ENCODE data around the gene SPARCL1. TPM values are rescaled to one million over a fixed set of nuclear protein-coding genes. Genes with fewer than 3 reads are reported as not detected.
"Not testable (repeated sequence)": the region's sequence is repeated elsewhere in the genome, so short reads cannot be mapped to it uniquely, and the experiment has no call there.

Gene SPARCL1
- total RNA-seq, 1 donor from 2014 or later = 441 TPM

DNA sequence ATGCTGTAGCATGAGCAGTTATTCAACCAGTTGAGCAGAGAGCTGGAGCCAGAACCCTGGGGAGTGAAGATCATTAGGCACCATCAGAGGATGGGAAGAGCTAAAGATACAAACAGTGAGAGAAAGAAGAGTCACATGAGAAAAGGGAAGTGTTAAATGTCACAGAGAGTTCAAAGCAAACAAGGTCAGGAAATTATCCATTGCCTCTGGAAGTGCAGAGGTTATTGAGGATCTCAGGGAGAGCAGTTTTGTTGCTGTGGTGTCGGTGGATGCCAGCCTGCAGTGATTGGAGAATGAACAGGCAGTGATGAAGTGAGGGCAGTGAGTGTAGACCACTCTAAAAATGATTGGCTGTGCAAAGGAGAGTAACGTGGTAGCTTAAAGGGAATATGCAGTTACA is 17.7 kb downstream of the SPARCL1 start:
- ATAC-seq (no peak), DNase-seq (ENCODE audit: low spot score) (no peak)
- intact Hi-C loops (cut with DNase I) = no loop called here

DNA sequence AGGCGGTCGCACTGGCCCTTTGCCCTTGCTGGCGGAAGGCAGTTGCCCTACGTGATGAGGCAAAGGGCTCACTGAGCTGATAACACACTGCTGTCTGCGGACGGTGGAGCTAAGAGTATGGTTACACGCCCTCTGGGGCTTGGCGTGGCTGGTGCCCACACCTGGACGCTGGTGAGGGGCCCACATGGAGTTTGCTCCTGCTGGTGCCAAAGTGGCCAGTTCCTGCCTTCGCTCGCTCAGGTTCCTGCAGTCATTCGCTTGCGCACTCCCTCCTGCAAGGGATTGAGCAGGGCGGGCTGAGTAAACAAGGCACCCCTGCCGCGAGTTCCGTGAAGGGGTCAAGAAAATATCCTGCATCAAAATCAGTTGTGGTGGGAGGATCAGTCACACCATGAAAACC is 18.4 kb downstream of the SPARCL1 start:
- ATAC-seq (no peak), DNase-seq (ENCODE audit: low spot score) (no peak)
- intact Hi-C loops (cut with DNase I) = no loop called here

DNA sequence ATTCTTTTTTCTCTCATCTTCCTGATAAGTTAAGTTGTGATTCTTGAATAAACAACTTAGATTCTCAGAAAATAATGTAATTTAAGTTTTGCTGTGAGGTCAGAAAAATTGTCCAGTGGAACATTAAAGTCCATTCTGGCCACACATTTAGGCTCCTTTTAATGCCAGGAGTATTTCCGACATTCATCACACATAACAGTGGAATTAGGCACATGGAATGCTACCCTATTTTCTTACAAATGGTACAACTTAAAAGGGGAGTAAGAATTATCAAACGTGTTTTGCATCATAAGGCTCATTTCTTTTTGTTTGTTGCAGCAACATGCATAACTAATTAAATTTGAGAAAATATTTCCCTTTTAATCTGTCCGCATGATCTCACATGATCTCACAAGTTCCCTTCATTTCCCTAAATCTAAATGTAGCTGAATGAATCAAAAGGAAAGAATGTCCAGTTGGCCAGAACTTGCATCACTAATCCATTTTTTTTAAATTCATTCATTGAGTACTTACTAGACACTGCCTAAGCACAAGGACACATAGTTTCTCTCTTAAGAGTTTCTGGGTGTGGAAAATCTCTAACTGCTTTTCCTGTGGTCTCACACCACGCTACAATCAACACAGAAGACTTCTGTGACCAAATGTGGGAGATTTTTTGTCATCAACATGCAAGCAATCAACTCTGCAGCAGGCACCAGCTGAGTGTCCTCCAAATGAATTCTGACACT is 22.0 kb downstream of the SPARCL1 start:
- DNase-seq (ENCODE audit: low spot score) = no peak
- peak; percentile 56 for ATAC-seq
- intact Hi-C loops (cut with DNase I) = no loop called here

DNA sequence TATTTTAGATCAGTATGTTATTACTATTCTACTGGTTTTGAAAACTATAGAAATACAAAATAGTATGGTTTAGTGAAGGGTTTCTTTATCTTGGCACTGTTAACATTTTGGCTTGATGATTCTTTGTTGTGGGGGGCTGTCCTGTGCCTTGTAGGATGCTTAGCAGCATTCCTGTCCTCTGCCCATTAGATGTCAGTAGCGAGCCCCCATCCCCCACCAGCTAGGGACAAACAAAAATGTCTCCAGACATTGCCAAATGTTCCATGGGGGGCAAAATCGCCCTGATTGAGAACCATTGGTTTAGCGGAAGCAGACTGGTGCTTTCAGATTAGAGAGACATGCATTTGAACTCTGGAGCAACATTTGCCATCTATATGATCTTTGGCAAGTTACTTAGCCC is 23.3 kb downstream of the SPARCL1 start:
- no peak for ATAC-seq
- intact Hi-C loops (cut with DNase I) = no loop called here
- DNase-seq (ENCODE audit: low spot score) = no peak

DNA sequence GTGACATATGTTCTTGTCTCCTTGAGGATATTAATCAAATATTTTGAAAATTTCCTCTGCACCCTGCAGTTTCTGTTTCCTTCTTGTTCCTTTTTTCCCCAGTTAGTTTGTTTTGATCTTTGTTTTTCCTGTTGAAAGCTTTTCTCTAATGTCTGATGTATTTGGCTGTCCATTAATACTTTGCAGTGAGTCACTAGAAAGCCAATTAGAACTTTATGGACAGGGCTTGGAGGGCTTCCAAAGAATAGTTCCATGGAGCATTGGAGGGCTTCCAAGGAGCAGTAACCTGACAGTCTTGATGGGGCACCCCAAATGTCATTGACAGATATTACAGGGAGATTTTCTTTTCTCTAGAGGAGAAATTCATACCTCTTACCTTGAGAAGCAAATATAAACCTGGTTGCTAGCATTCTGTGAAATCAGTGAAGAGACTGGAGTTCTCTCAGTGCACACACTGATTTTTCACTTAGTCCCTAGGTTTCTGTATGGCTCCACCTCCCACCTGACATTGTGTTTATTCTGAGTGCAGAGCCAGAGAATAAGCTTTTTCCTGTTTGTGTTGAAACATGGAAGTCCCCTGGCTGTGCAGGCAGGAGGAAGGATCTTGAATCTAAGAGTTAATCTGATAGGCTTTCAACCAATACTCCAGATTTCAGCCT is 26.5 kb downstream of the SPARCL1 start:
- DNase-seq (ENCODE audit: low spot score) (no peak), ATAC-seq (no peak)
- intact Hi-C loops (cut with DNase I) = no loop called here

DNA sequence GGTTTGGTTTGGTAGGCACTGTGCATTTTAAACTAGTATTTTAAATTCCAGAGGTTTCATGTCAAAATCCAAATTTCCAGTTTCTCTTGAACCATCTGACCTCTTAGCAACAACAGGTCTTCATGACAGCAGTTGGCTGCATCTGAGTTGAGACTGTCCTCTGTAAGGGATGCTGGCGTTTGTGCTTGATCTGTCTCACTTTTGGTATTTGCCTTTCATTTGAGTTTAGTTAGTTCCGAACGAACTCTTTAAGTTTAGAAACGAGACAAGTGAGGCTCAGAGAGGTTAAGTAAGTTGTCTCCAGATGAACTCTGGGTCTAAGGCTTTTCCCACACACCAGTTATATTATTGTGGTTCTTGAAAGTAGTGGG is 29.1 kb downstream of the SPARCL1 start:
- intact Hi-C loops (cut with DNase I) = no loop called here
- no peak for DNase-seq (ENCODE audit: low spot score)
- ATAC-seq = peak; percentile 14

DNA sequence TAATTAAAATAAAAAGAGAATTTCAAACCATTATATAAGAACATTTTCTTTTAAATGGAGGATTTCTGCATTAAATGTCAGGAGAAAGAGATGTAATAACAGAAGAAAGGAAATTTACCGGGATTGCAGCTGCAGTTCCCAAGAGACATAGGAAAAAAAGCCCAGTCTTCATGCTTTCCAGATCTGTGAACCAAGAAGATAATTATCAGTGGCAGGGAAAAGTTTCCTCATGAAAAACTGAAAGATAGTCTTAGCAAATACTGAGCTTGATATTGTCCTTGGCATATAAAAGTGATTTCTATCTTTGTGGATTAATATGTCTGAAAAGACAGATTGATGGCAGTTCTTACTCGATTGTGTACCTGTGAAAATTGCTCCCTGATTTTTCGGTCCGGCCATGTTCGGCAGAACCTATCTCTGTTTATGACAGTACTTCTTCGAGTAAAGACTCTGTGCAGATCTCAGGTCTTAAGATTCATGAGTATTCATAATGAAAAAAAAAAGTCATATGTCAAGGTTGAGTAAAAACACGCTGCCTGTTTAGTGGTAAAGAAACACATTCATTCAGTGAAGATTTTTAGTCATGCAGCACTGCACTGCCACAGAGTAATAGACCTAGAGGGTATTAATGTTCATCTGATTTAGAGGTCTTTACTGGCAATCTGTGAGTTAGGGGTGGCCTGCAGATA is 29.6 kb downstream of the SPARCL1 start:
- ATAC-seq = peak; percentile 75
- intact Hi-C loops (cut with DNase I) = no loop called here

DNA sequence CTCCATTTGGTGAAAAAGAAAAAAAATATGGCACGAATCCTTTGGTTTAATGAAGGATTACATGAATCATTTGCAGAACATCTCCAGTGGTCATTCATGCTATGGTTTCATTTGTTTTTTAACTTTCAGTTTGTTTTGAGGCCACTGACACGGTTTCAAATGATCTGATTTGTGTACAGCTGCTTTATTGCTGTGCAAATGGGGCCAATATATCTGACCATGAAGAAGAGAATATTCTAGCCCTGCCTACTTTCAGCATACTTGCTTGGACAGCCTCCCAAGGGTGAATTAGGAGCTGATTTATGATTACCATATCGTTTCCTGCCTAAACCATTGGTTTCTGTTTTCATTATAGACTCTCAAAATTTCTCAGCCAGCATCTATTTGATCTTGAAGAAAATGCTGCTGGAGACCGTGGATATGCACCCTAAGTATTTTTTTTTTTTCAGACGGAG is 30.7 kb downstream of the SPARCL1 start:
- no peak for DNase-seq (ENCODE audit: low spot score)
- intact Hi-C loops (cut with DNase I) = no loop called here
- peak; percentile 41 for ATAC-seq

More for the DNA sequence above, 29.6 kb downstream of the SPARCL1 start:
- no peak for DNase-seq (ENCODE audit: low spot score)

DNA sequence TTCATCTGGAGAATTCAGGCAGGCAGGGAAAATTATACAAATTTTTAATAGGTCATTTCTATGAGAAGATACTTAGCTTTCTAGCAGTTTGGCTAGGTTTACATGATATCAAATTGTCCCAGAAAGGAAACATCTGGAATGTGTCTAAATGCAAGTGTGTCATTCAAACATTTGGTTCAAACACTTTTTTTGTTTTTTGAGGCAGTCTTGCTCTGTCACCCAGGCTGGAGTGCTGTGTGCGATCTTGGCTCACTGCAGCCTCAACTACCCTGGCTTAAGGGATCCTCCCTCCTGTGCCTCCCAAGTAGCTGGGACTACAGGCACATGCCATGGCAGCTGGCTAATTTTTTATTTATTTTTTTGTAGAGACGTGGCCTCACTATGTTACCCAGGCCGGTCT is 31.6 kb downstream of the SPARCL1 start:
- intact Hi-C loops (cut with DNase I) = no loop called here
- DNase-seq (ENCODE audit: low spot score) (no peak), ATAC-seq (no peak)

DNA sequence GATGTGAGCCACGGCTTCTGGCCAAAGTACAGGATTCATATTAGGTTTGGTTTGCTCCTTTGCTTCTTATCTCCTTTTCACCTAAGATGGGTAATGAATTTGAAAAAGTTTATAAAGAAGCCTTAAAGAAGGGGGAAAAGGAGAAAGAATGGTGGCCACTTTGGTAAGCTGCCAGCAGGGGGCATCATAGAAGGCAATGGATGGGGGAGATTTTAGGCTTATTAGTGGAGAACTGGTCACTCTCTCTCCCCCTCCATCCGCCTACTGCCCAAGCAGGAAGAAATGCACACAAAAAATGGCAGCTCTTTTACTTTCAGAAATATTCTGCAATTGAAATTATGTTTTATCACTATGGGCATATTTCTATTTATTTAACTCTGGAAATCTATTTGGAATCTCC is 32.0 kb downstream of the SPARCL1 start:
- no peak for ATAC-seq
- intact Hi-C loops (cut with DNase I) = no loop called here

DNA sequence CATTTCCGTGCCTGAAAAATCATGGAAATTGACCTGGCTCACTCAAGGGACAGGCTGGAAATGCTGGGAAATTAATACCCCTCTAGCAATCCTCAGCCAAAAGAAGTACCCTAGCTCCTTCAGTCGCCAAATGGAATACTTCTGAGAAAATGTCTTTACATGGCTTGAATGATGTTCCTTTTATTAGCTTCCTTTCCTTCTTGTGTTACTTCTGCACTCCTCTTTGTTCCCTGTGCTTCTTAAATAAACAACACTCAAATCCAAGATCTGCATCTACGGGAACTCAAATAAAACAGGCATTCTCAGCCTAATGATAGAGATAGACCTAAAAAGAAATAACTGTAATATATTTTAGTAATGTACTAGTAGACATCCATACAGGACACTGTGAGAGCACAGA is 36.1 kb downstream of the SPARCL1 start:
- intact Hi-C loops (cut with DNase I) = no loop called here
- DNase-seq (ENCODE audit: low spot score) = no peak
- no peak for ATAC-seq

More for the DNA sequence above, 32.0 kb downstream of the SPARCL1 start:
- no peak for DNase-seq (ENCODE audit: low spot score)

DNA sequence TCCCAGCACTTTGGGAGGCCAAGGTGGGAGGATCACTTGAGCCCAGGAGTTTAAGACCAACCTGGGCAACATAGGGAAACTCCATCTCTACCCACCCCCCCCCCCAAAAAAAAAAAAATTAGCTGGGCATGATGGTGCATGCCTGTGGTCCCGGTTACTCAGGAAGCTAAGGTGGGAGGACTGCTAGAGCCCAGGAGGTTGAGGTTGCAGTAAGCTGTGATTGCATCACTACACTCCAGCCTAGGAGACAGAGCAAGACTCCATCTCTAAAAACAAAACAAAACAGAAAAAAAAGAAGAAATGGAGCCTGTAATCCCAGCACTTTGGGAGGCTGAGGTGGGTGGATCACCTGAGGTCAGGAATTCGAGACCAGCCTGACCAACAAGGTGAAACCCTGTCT is 37.3 kb downstream of the SPARCL1 start:
- DNase-seq (ENCODE audit: low spot score); ATAC-seq; intact Hi-C loops (cut with DNase I): not testable (repeated sequence)

DNA sequence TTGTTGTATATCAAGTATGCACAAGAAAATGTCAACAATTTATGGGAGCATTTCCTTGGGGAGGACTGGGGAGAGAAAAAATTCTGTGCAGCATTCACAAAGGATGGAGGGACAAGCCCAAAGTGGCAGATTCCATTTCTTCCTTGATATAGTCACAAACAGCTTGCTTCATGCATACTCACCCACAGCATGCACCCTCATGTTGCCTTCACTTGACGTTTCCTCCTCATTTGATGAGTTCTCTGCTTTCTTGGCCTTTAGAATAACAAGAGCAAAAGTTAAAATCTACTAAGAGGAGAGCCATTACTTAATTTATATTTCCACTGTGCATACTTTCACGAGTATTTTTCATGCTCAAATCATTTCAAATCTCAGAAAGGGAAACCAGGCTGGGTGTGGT is 37.7 kb downstream of the SPARCL1 start:
- no peak for ATAC-seq
- intact Hi-C loops (cut with DNase I) = no loop called here

DNA sequence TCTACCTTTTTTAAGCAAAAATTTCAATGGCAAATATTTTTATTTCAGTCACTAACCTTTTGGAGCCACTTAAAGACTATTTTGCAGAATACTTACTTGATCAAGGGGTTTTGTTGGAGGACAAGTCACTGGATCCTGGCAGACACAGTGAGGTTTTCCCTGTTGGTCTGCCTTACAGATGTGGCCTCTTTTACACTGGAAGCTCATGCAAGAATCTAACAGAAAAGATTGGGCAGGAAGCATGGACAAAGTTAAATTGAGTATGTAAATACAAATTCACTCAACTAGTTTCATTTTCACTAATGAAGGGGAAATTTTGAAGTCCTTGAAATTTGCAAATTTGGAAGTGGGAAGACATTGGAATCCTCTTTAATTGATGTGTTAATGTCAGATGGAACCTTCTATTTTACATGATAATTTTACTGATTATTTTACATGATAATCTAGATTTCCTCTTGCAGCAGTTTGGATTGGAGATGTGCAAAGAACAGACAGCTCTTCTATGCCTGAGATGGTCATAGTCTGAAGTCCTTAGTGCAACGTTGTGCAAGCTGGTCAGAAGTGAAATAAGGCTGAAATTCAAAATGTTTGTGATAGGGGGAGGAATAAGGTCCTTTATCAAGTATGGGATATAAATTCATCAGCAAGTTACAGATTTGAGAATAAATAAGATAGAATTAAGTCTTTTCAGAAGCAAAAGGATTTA is 38.4 kb downstream of the SPARCL1 start:
- DNase-seq (ENCODE audit: low spot score) = no peak
- ATAC-seq = no peak
- intact Hi-C loops (cut with DNase I) = no loop called here

More for the DNA sequence above, 37.7 kb downstream of the SPARCL1 start:
- no peak for DNase-seq (ENCODE audit: low spot score)

DNA sequence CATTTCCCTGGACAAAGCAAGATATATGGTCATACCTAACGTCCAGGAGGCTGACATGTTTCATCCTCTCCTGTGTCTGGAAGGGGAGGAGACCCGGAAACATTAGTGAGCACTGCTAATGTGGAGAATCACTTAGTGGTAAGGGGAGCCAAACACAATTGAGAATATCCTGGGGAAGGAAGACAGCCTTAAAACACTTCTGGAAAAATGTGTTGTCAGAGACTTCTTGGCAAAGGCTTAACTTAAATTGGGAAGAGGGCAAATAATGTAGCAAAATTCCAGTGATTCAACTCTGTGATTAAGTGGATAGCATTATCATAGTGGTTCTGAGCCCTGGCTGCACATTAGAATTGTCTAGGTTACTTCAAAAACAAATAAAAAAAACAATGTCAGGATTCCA is 39.5 kb downstream of the SPARCL1 start:
- intact Hi-C loops (cut with DNase I) = no loop called here
- no peak for ATAC-seq
- no peak for DNase-seq (ENCODE audit: low spot score)

DNA sequence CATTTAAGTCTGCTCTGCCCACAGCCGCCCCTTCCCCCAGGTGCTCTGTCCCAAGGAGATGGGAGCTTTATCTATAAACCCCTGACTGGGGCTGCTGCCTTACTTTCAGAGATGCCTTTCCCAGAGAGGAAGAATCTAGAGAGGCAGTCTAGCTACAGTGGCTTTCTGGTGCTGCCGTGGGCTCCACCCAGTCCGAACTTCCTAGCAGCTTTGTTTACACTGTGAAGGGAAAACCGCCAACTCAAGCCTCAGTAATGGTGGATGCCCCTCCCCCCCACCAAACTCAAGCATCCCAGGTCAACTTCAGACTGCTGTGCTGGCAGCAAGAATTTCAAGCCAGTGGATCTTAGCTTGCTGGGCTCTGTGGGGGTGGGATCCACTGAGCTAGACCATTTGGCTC is 40.5 kb downstream of the SPARCL1 start:
- DNase-seq (ENCODE audit: low spot score); ATAC-seq; intact Hi-C loops (cut with DNase I): not testable (repeated sequence)

DNA sequence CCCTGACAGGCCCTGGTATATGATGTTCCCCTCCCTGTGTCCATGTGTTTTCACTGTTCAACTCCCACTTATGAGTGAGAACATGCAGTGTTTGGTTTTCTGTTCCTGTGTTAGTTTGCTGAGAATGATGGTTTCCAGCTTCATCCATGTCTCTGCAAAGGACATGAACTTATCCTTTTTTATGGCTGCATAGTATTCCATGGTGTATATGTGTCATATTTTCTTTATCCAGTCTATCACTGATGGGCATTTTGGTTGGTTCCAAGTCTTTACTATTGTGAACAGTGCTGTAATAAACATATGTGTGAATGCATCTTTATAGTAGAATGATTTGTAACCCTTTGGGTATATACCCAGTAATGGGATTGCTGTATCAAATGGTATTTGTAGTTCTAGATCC is 45.9 kb downstream of the SPARCL1 start:
- intact Hi-C loops (cut with DNase I); DNase-seq (ENCODE audit: low spot score); ATAC-seq: not testable (repeated sequence)

DNA sequence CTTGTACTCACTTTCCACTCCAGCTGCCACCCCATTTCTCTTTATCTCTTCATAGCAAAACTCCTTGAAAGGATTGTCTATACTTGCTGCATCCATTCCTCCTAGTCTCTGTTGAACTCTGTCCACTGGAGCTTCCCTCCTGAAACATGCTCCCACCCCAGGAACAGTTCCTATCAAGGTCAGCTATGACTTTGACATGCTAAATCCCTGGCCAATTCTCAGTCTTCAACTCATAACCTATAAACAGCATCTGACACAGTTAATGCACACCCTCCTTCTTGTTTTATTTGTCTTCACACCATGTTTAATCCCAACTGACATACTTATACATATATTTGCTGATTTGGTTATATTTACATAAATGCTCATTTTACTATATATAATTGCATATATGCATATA is 47.8 kb downstream of the SPARCL1 start:
- intact Hi-C loops (cut with DNase I) = no loop called here
- ATAC-seq (no peak), DNase-seq (ENCODE audit: low spot score) (no peak)

DNA sequence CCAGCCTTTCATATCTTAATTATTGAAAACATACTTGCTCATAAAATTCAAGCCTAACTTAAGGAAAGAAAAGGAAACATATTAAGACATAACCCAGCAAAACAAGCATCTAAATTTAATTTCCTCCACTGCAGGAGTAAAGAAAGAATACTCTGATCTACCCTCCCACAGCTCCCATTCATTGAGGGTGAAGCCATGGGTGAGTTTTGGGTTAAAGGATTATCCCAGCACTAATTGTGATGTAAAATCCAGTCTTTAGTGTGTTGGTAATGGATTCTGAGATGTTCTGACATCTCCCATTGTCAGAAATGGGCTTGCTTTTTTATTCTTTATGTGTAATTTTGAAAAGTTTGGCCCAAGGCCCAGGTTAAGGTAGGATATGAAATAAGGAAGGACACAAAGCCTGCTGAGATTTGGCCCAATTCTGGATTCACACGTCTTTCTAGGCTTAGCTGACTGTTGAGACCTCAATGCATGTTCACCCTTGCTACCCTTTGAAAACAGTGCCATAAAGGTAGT is 50.4 kb downstream of the SPARCL1 start:
- DNase-seq (ENCODE audit: low spot score) = no peak
- intact Hi-C loops (cut with DNase I) = no loop called here
- no peak for ATAC-seq

Measured in sciatic nerve (tissue), 2 donors.